HCT116 (cell line): ENCODE measurements around the gene ZNF26. TPM values are rescaled to one million over a fixed set of nuclear protein-coding genes. Genes with fewer than 3 reads are reported as not detected.

Experiments
- ATAC-seq: fragments of 200-7000 bp; cut with Tn5 transposase; 2 replicates; pipeline ENCODE4 v1.9.1; 2020; ENCODE audit warnings: mild to moderate bottlenecking, moderate library complexity
- BruUV-seq: library from RNA; stranded (reverse); fragments of 400-500 nt; replicated peaks from 2 replicates; lab custom pipeline; 2021; lab: Mats Ljungman, UMichigan
- CTCF ChIA-PET: fragments of 300-600 bp; sonication (Branson Sonifier 250); formaldehyde crosslinking; loops from one replicate; lab custom pipeline; 2021; ENCODE audit warnings: antibody characterized with exemption; lab: Charles Lee
- POLR2A ChIA-PET: fragments of 300-600, 350-600 bp; sonication (Branson Sonifier 250); formaldehyde crosslinking; loops from one replicate; lab custom pipeline; 2021; ENCODE audit warnings: antibody characterized with exemption; lab: Charles Lee
- RAD21 ChIA-PET, 2 experiments: fragments of 300-600 bp; sonication (Branson Sonifier 250); formaldehyde crosslinking; loops; one replicate each; lab custom pipeline; 2023; ENCODE audit warnings: low total read pairs in 2 of 2; ENCODE audit not compliant: uncharacterized antibody in 2 of 2, unreplicated experiment in 2 of 2, low non-redundant PET in 1 of 2; lab: Charles Lee
- DNase-seq: peaks from one replicate; pipeline ENCODE4 v3.0.0-alpha.2; 2010; ENCODE audit warnings: low read depth, low spot score
- H2AFZ ChIP-seq: fragments of 200-600 bp; shearing (Covaris generic), sonication (generic); 2 replicates; pipeline ENCODE4 v1.6.1; 2017; ENCODE audit warnings: low read depth, mixed run types, mixed read lengths, antibody characterized with exemption, low read length; ENCODE audit not compliant: poor library complexity, severe bottlenecking
- H3K27ac ChIP-seq: 2 replicates; pipeline ENCODE4 v1.5.1; 2012; ENCODE audit warnings: low read depth, low read length
- H3K27me3 ChIP-seq: fragments of 200-600 bp; sonication (generic); 2 replicates; pipeline ENCODE4 v1.6.1; 2016; ENCODE audit warnings: mixed run types, low read length, mixed read lengths; ENCODE audit not compliant: insufficient read depth
- H3K36me3 ChIP-seq, 2 experiments: fragments of 200-500 bp in 1 of 2; fragments of 200-600 bp in 1 of 2; sonication (Bioruptor generic) in 1 of 2; sonication (generic) in 1 of 2; 2 replicates each; pipeline versions ENCODE4 v1.5.1 to v1.6.1; 2014 to 2016; ENCODE audit warnings: low read length in 2 of 2, inconsistent platforms in 1 of 2, mixed read lengths in 1 of 2, mixed run types in 1 of 2; ENCODE audit not compliant: insufficient read depth in 2 of 2, control insufficient read depth in 1 of 2
- H3K4me1 ChIP-seq, 2 experiments: fragments of 200-600 bp in 1 of 2; sonication (generic) in 1 of 2; 2 replicates each; pipeline versions ENCODE4 v1.5.1 to v1.6.1; 2012 to 2017; ENCODE audit warnings: low read length in 2 of 2, inconsistent platforms in 1 of 2, mild to moderate bottlenecking in 1 of 2, mixed read lengths in 1 of 2, mixed run types in 1 of 2, moderate library complexity in 1 of 2; ENCODE audit not compliant: insufficient read depth in 2 of 2, control insufficient read depth in 1 of 2
- H3K4me2 ChIP-seq: fragments of 200-600 bp; sonication (generic); 2 replicates; pipeline ENCODE4 v1.6.1; 2017; ENCODE audit warnings: mixed run types, low read length, mixed read lengths
- H3K4me3 ChIP-seq, 2 experiments: fragments of 200-600 bp in 1 of 2; sonication (generic) in 1 of 2; replicated peaks in 1 of 2; 2 replicates each; pipeline ENCODE4 v1.5.1; 2011 to 2016; ENCODE audit warnings: low read length in 2 of 2, control low read depth in 1 of 2, low read depth in 1 of 2, mild to moderate bottlenecking in 1 of 2, mixed read lengths in 1 of 2, mixed run types in 1 of 2
- H3K79me2 ChIP-seq: fragments of 200-600 bp; sonication (generic); 2 replicates; pipeline ENCODE4 v1.6.1; 2017; ENCODE audit warnings: mild to moderate bottlenecking, mixed run types, low read length, moderate library complexity, mixed read lengths; ENCODE audit not compliant: insufficient read depth
- H3K9ac ChIP-seq: fragments of 200-600 bp; sonication (generic); 2 replicates; pipeline ENCODE4 v1.6.1; 2016; ENCODE audit warnings: low read length, mixed read lengths
- H3K9me2 ChIP-seq: fragments of 200-600 bp; sonication (generic), shearing (Covaris generic); 2 replicates; pipeline ENCODE4 v1.6.1; 2017; ENCODE audit warnings: mixed run types, mild to moderate bottlenecking, moderate library complexity; ENCODE audit not compliant: insufficient read depth
- H3K9me3 ChIP-seq, 2 experiments: fragments of 200-500 bp in 1 of 2; fragments of 200-600 bp in 1 of 2; sonication (Bioruptor generic) in 1 of 2; sonication (generic) in 1 of 2; 2 replicates each; pipeline ENCODE4 v1.6.1; 2014 to 2017; ENCODE audit warnings: low read length in 2 of 2, mixed read lengths in 2 of 2, inconsistent platforms in 1 of 2, low read depth in 1 of 2, mild to moderate bottlenecking in 1 of 2, mixed run types in 1 of 2, moderate library complexity in 1 of 2; ENCODE audit not compliant: control insufficient read depth in 1 of 2, insufficient read depth in 1 of 2
- H4K20me1 ChIP-seq: fragments of 200-600 bp; sonication (generic), shearing (Covaris generic); 2 replicates; pipeline ENCODE4 v1.6.1; 2017; ENCODE audit warnings: mixed run types, mild to moderate bottlenecking, moderate library complexity; ENCODE audit not compliant: insufficient read depth
- ATF3 ChIP-seq: IDR thresholded peaks from 2 replicates; pipeline ENCODE4 v1.6.1; 2012
- CBX3 ChIP-seq: IDR thresholded peaks from 2 replicates; pipeline ENCODE4 v1.6.1; 2012; ENCODE audit warnings: low read depth
- CEBPB ChIP-seq: IDR thresholded peaks from 2 replicates; pipeline ENCODE4 v1.6.1; 2012; ENCODE audit warnings: low read depth
- EGR1 ChIP-seq: IDR thresholded peaks from 2 replicates; pipeline ENCODE4 v1.6.1; 2012; ENCODE audit warnings: low read depth
- ELF1 ChIP-seq: IDR thresholded peaks from 2 replicates; pipeline ENCODE4 v1.6.1; 2012; ENCODE audit warnings: low read depth, borderline replicate concordance
- EZH2 ChIP-seq: fragments of 200-600 bp; sonication (generic); IDR thresholded peaks from 2 replicates; pipeline ENCODE4 v1.6.1; 2017; ENCODE audit warnings: antibody characterized with exemption, mixed run types
- FOSL1 ChIP-seq: IDR thresholded peaks from 2 replicates; pipeline ENCODE4 v1.6.1; 2012; ENCODE audit warnings: low read depth
- JUND ChIP-seq: IDR thresholded peaks from 2 replicates; pipeline ENCODE4 v1.6.1; 2012
- MAX ChIP-seq: IDR thresholded peaks from 2 replicates; pipeline ENCODE4 v1.6.1; 2012
- POLR2AphosphoS5 ChIP-seq: IDR thresholded peaks from 2 replicates; pipeline ENCODE4 v1.6.1; 2011; ENCODE audit warnings: mild to moderate bottlenecking, low read depth, low read length, moderate library complexity
- REST ChIP-seq: IDR thresholded peaks from 2 replicates; pipeline ENCODE4 v1.6.1; 2012; ENCODE audit warnings: low read depth
- SIN3A ChIP-seq: IDR thresholded peaks from 2 replicates; pipeline ENCODE4 v1.6.1; 2012; ENCODE audit warnings: low read depth
- SRF ChIP-seq: IDR thresholded peaks from 2 replicates; pipeline ENCODE4 v1.6.1; 2012; ENCODE audit warnings: low read depth
- TCF7L2 ChIP-seq: IDR thresholded peaks from 2 replicates; pipeline ENCODE4 v1.7.0; 2011; ENCODE audit warnings: borderline replicate concordance, inconsistent platforms; ENCODE audit not compliant: insufficient read depth, insufficient read length; ENCODE audit errors: extremely low read depth
- YY1 ChIP-seq: IDR thresholded peaks from 2 replicates; pipeline ENCODE4 v1.6.1; 2011; ENCODE audit warnings: low read length, low read depth, moderate library complexity, mild to moderate bottlenecking; ENCODE audit not compliant: insufficient replicate concordance; ENCODE audit errors: extremely low read depth
- ZBTB33 ChIP-seq: IDR thresholded peaks from 2 replicates; pipeline ENCODE4 v1.6.1; 2011; ENCODE audit warnings: mild to moderate bottlenecking, low read length, moderate library complexity; ENCODE audit not compliant: insufficient replicate concordance; ENCODE audit errors: extremely low read depth
- ZFX ChIP-seq: fragments of 450-650 bp; IDR thresholded peaks from 2 replicates; pipeline ENCODE4 v1.6.1; 2017
- ZNF274 ChIP-seq: fragments of 200-500 bp; sonication (Bioruptor generic); IDR thresholded peaks from 2 replicates; pipeline ENCODE4 v1.6.1; 2014; ENCODE audit warnings: mild to moderate bottlenecking, low read depth, low read length, inconsistent platforms
- intact Hi-C: fragments of 100-400 bp; cut with micrococcal nuclease; formaldehyde crosslinking; loops from 2 replicates; pipeline ENCODE4 v1.10.0; 2022
- total RNA-seq: library from RNA; stranded (reverse); gene quantifications from one replicate; pipeline ENCODE4 v1.2.1, GENCODE V29; 2021; ENCODE audit not compliant: unreplicated experiment

ZNF26 gene
- total RNA-seq, 1 experiment from 2014 or later = 4.4 TPM

- Histone ChIP-seq H4K20me1 (no peaks in the 10 kb centered on the region), H3K27ac (no peak within 1 kb of the TSS), H3K9me2 (no peaks in the 10 kb centered on the region), H3K4me2 (no peak within 1 kb of the TSS), H3K4me1 (no peaks in the 10 kb centered on the region), H3K36me3 (no peaks in the 10 kb centered on the region), H3K9ac (no peak within 1 kb of the TSS), H3K27me3 (no peaks in the 10 kb centered on the region), H3K9me3 (peaks cover 4 to 12% of the 10 kb centered on the region in 2 experiments; a peak in 2 of 4 replicates), H3K4me3 (no peak within 1 kb of the TSS), H2AFZ (no peak within 1 kb of the TSS), H3K79me2 (no peaks in the 10 kb centered on the region)
- BruUV-seq = no TSS peak
- TF ChIP-seq SIN3A (no peak), EZH2 (no peak), TCF7L2 (no peak), JUND (no peak), POLR2AphosphoS5 (no peak), FOSL1 (no peak), REST (no peak), MAX (no peak), ATF3 (no peak), EGR1 (no peak), CBX3 (no peak), ZBTB33 (no peak), CEBPB (no peak), ZFX (no peak), ELF1 (no peak), ZNF274 (no peak), SRF (no peak), YY1 (no peak)
- intact Hi-C loops = no loop called here
- ChIA-PET RAD21 (no interaction called here), POLR2A (no interaction called here), CTCF (no interaction called here)
- ATAC-seq = no peak
- DNase-seq = no peak
These were observed 30.0 kb upstream of the ZNF26 start, which contains the start of gene ZNF605 for GRCh38 chr12:132956011-132956788. Gene ZNF605, minus strand, starts transcription at chr12:132956306. Its CDS starts 10,671 bp downstream, at chr12:132945635.
